T-cell (primary cell): ENCODE data around the gene PDS5A. TPM values are rescaled to one million over a fixed set of nuclear protein-coding genes. Genes with fewer than 3 reads are reported as not detected.

Source experiments
- ATAC-seq, 4 experiments: fragments of 200-7000 bp in 3 of 4; fragments of 150-1000 bp in 1 of 4; cut with Tn5 transposase; replicated peaks in 1 of 4; 1 replicate in 3 of 4; 2 replicates in 1 of 4; pipeline ENCODE4 v1.10.0; 2021; ENCODE audit warnings: moderate library complexity in 3 of 4, mild to moderate bottlenecking in 2 of 4, moderate number of reproducible peaks in 1 of 4
- CTCF ChIA-PET, 2 donors: fragments of 300-600 bp; sonication (Branson Sonifier 250); formaldehyde crosslinking; loops; one replicate each; lab custom pipeline; 2022; ENCODE audit warnings: antibody characterized with exemption in 2 of 2; lab: Charles Lee
- POLR2A ChIA-PET, 2 donors: fragments of 300-600 bp; sonication (Branson Sonifier 250); formaldehyde crosslinking; loops; one replicate each; lab custom pipeline; 2022; ENCODE audit warnings: antibody characterized with exemption in 2 of 2; lab: Charles Lee
- DNase-seq, 35 experiments: peaks; one replicate each; pipeline versions ENCODE4 v3.0.0 to v3.0.0-alpha.2; 2013 to 2023
- H3K27ac ChIP-seq: one replicate; pipeline ENCODE4 v1.5.1; 2013; ENCODE audit warnings: low read length
- H3K27me3 ChIP-seq, 2 experiments: replicated peaks in 1 of 2; 1 replicate in 1 of 2; 2 replicates in 1 of 2; pipeline versions ENCODE4 v1.6.1 to v1.7.0; 2013; ENCODE audit warnings: low read length in 1 of 2, mixed read lengths in 1 of 2; ENCODE audit not compliant: control insufficient read depth in 2 of 2, insufficient read depth in 2 of 2; ENCODE audit errors: extremely low read depth in 1 of 2
- H3K36me3 ChIP-seq, 2 donors: 1 replicate in 1 of 2; 2 replicates in 1 of 2; pipeline versions ENCODE4 v1.6.1 to v1.7.0; 2013; ENCODE audit warnings: low read length in 1 of 2; ENCODE audit not compliant: control insufficient read depth in 2 of 2, insufficient read depth in 1 of 2; ENCODE audit errors: extremely low read depth in 1 of 2
- H3K4me1 ChIP-seq, 2 experiments: 1 replicate in 1 of 2; 2 replicates in 1 of 2; pipeline versions ENCODE4 v1.6.1 to v1.7.0; 2013; ENCODE audit warnings: low read length in 2 of 2, mixed read lengths in 1 of 2; ENCODE audit not compliant: insufficient read depth in 2 of 2, control insufficient read depth in 1 of 2; ENCODE audit errors: extremely low read depth in 1 of 2
- H3K4me3 ChIP-seq, 2 donors: 1 replicate in 1 of 2; 2 replicates in 1 of 2; pipeline versions ENCODE4 v1.5.1 to v1.7.0; 2013; ENCODE audit warnings: mild to moderate bottlenecking in 2 of 2, low read length in 1 of 2, moderate library complexity in 1 of 2; ENCODE audit not compliant: control insufficient read depth in 1 of 2; ENCODE audit errors: extremely low read depth in 1 of 2
- H3K9me3 ChIP-seq: 2 replicates; pipeline ENCODE4 v1.7.0; 2013
- H3K27ac Mint-ChIP-seq, 2 donors: one replicate each; pipeline ENCODE4 v1.8.0; 2020 to 2021; ENCODE audit warnings: mild to moderate bottlenecking in 2 of 2, mixed read lengths in 2 of 2
- H3K27me3 Mint-ChIP-seq, 2 donors: one replicate each; pipeline ENCODE4 v1.8.0; 2021 to 2022; ENCODE audit warnings: mixed read lengths in 2 of 2
- H3K36me3 Mint-ChIP-seq: one replicate; pipeline ENCODE4 v1.8.0; 2021; ENCODE audit warnings: mixed read lengths
- H3K4me1 Mint-ChIP-seq, 3 donors: one replicate each; pipeline ENCODE4 v1.8.0; 2020 to 2022; ENCODE audit warnings: mixed read lengths in 3 of 3, mild to moderate bottlenecking in 1 of 3
- H3K4me3 Mint-ChIP-seq, 3 donors: one replicate each; pipeline ENCODE4 v1.8.0; 2020 to 2022; ENCODE audit warnings: mild to moderate bottlenecking in 3 of 3, mixed read lengths in 3 of 3, moderate library complexity in 3 of 3
- H3K9me3 Mint-ChIP-seq, 3 donors: one replicate each; pipeline ENCODE4 v1.8.0; 2020 to 2022; ENCODE audit warnings: mixed read lengths in 3 of 3
- WGBS: methylation state at CpG from one replicate; pipeline ENCODE4 v1.1.5; 2013; ENCODE audit warnings: missing lambda C conversion rate; ENCODE audit not compliant: insufficient coverage; 5-methylcytosine and 5-hydroxymethylcytosine counted together
- total RNA-seq, 35 experiments: library from RNA in 6 of 35; stranded (reverse) in 6 of 35; fragments of 120-200 nt in 1 of 35; gene quantifications; one replicate each; pipeline versions ENCODE4 v1.2.1 to v1.2.4 and lab custom pipeline; 2013 to 2026

The PDS5A gene
- total RNA-seq, 5 donors from 2014 or later (not counting 1 experiment from before 2014, with no cell fraction given): 73.5 to 113 (median 88.5) TPM

GRCh38 chr4:39937683-39938268 is 39.9 kb downstream of the PDS5A start:
- CTCF ChIA-PET: interaction anchor here in 1 of 2 donors (0.6 kb wide), 1 partner anchor 988 kb away, joined by 4 read pairs; no protein-coding TSS in a partner anchor

GRCh38 chr4:39936565-39937418 is 40.9 kb downstream of the PDS5A start:
- Mint-ChIP-seq H3K4me3 (no peak overlapping the region), H3K9me3 (no peaks in the 10 kb centered on the region), H3K27ac (peak overlapping the region; percentile 67 to 81), H3K27me3 (no peaks in the 10 kb centered on the region), H3K36me3 (peaks cover 9% of the 10 kb centered on the region), H3K4me1 (peaks cover 71 to 77% (median 73%) of the 10 kb centered on the region in 3 donors)
- H3K4me1 ChIP-seq: peaks cover 0 to 45% of the 10 kb centered on the region in 2 experiments
- peaks cover 2 to 5% of the 10 kb centered on the region in 2 donors for H3K36me3 ChIP-seq
- no peaks in the 10 kb centered on the region for H3K27me3 ChIP-seq
- ChIA-PET POLR2A (interaction anchor here (0.6 to 0.7 kb wide), 3 partner anchors 19 to 734 kb away, joined by 3 read pairs; no protein-coding TSS in a partner anchor), CTCF (interaction anchor here in 1 of 2 donors (0.6 kb wide), 1 partner anchor 458 kb away, joined by 5 read pairs; no protein-coding TSS in a partner anchor)
- no peak overlapping the region for H3K27ac ChIP-seq
- WGBS: 100% methylated on average over 1 of the region's 6 CpGs
- H3K9me3 ChIP-seq: no peaks in the 10 kb centered on the region
- DNase-seq: no peak
- no peak for ATAC-seq
- no peak overlapping the region for H3K4me3 ChIP-seq

More at GRCh38 chr4:39937683-39938268, 39.9 kb downstream of the PDS5A start:
- H3K9me3 ChIP-seq: no peaks in the 10 kb centered on the region
- H3K27me3 Mint-ChIP-seq: no peaks in the 10 kb centered on the region
- 100% methylated on average over 1 of the region's 2 CpGs for WGBS
- ATAC-seq (no peak), DNase-seq (no peak)
- H3K36me3 ChIP-seq: peaks cover 2 to 5% of the 10 kb centered on the region in 2 donors
- H3K27ac Mint-ChIP-seq: peak overlapping the region; percentile 22 to 46
- POLR2A ChIA-PET: no interaction called here
- H3K4me3 Mint-ChIP-seq: no peak overlapping the region
- H3K27ac ChIP-seq: no peak overlapping the region
- H3K27me3 ChIP-seq: no peaks in the 10 kb centered on the region
- H3K9me3 Mint-ChIP-seq: no peaks in the 10 kb centered on the region
- peaks cover 0 to 40% of the 10 kb centered on the region in 2 experiments for H3K4me1 ChIP-seq
- no peak overlapping the region for H3K4me3 ChIP-seq
- H3K36me3 Mint-ChIP-seq: peaks cover 9% of the 10 kb centered on the region
- peaks cover 71 to 76% (median 73%) of the 10 kb centered on the region in 3 donors for H3K4me1 Mint-ChIP-seq

GRCh38 chr4:39933671-39934590 is 43.8 kb downstream of the PDS5A start:
- DNase-seq: no peak
- H3K27ac Mint-ChIP-seq: peak overlapping the region; percentile 29 to 40
- H3K27me3 ChIP-seq: no peaks in the 10 kb centered on the region
- H3K4me3 ChIP-seq: no peak overlapping the region
- POLR2A ChIA-PET: interaction anchor here (0.5 to 1.3 kb wide), 9 partner anchors 15 to 580 kb away, joined by 3 to 16 read pairs (median 4); partner anchors contain the start of gene SMIM14 (in 1 of the 2)
- H3K4me3 Mint-ChIP-seq: peak overlapping the region in 2 of 3 donors; percentile 7 to 21
- peaks cover 2 to 5% of the 10 kb centered on the region in 2 donors for H3K36me3 ChIP-seq
- peaks cover 0 to 51% of the 10 kb centered on the region in 2 experiments for H3K4me1 ChIP-seq
- WGBS: 71% methylated on average over 3 of the region's 7 CpGs
- CTCF ChIA-PET: interaction anchor here (0.6 to 1.1 kb wide), 3 partner anchors 13 to 1798 kb away, joined by 3 to 5 read pairs (median 3); no protein-coding TSS in a partner anchor
- ATAC-seq: no peak
- peaks cover 71 to 72% (median 72%) of the 10 kb centered on the region in 3 donors for H3K4me1 Mint-ChIP-seq
- no peaks in the 10 kb centered on the region for H3K9me3 ChIP-seq
- no peaks in the 10 kb centered on the region for H3K9me3 Mint-ChIP-seq
- H3K36me3 Mint-ChIP-seq: peaks cover 9% of the 10 kb centered on the region
- peak overlapping the region; percentile 37 for H3K27ac ChIP-seq
- no peaks in the 10 kb centered on the region for H3K27me3 Mint-ChIP-seq

- ATAC-seq (peak in 2 of 4 experiments; percentile 48 to 62), DNase-seq (peak in 1 of 35 experiments; percentile 57)
- H3K27me3 ChIP-seq: no peaks in the 10 kb centered on the region
- no peaks in the 10 kb centered on the region for H3K9me3 Mint-ChIP-seq
- no peaks in the 10 kb centered on the region for H3K9me3 ChIP-seq
- peaks cover 5 to 6% of the 10 kb centered on the region in 2 donors for H3K36me3 ChIP-seq
- WGBS: 80% methylated on average over 2 of the region's 8 CpGs
- CTCF ChIA-PET: interaction anchor here in 1 of 2 donors (0.6 to 1.1 kb wide), 3 partner anchors 14 to 235 kb away, joined by 3 to 5 read pairs (median 3); no protein-coding TSS in a partner anchor
- H3K27ac ChIP-seq: peak overlapping the region; percentile 63
- H3K36me3 Mint-ChIP-seq: peaks cover 12% of the 10 kb centered on the region
- peaks cover 66 to 71% (median 69%) of the 10 kb centered on the region in 3 donors for H3K4me1 Mint-ChIP-seq
- H3K27me3 Mint-ChIP-seq: no peaks in the 10 kb centered on the region
- POLR2A ChIA-PET: interaction anchor here (0.7 to 1.3 kb wide), 2 partner anchors 37 to 201 kb away, joined by 3 to 16 read pairs; no protein-coding TSS in a partner anchor
- peak overlapping the region in 1 of 2 donors; percentile 4 for H3K4me3 ChIP-seq
- peak overlapping the region; percentile 10 to 65 (median 47) for H3K4me3 Mint-ChIP-seq
- peaks cover 0 to 51% of the 10 kb centered on the region in 2 experiments for H3K4me1 ChIP-seq
- peak overlapping the region; percentile 65 to 89 for H3K27ac Mint-ChIP-seq
Measured at GRCh38 chr4:39932776-39933402, 44.8 kb downstream of the PDS5A start.

- ChIA-PET CTCF (interaction anchor here in 1 of 2 donors (0.7 kb wide), 1 partner anchor 38 kb away, joined by 3 read pairs; no protein-coding TSS in a partner anchor), POLR2A (no interaction called here)
- peak overlapping the region; percentile 63 for H3K27ac ChIP-seq
- H3K4me3 ChIP-seq: no peak overlapping the region
- H3K36me3 ChIP-seq: peaks cover 5 to 16% of the 10 kb centered on the region in 2 donors
- peak in 2 of 4 experiments; percentile 32 to 55 for ATAC-seq
- H3K27me3 ChIP-seq: no peaks in the 10 kb centered on the region
- H3K9me3 Mint-ChIP-seq: no peaks in the 10 kb centered on the region
- H3K27ac Mint-ChIP-seq: peak overlapping the region; percentile 82 to 89
- H3K4me1 Mint-ChIP-seq: peaks cover 54 to 64% (median 58%) of the 10 kb centered on the region in 3 donors
- DNase-seq: peak in 5 of 35 experiments; percentile 5 to 49 (median 12)
- H3K9me3 ChIP-seq: no peaks in the 10 kb centered on the region
- H3K27me3 Mint-ChIP-seq: no peaks in the 10 kb centered on the region
- 57% methylated on average over 2 of the region's 5 CpGs for whole genome bisulfite sequencing
- no peak overlapping the region for H3K4me3 Mint-ChIP-seq
- H3K36me3 Mint-ChIP-seq: peaks cover 15% of the 10 kb centered on the region
- H3K4me1 ChIP-seq: peaks cover 0 to 41% of the 10 kb centered on the region in 2 experiments
Measured at GRCh38 chr4:39931441-39931901, 46.2 kb downstream of the PDS5A start.
